GM18907 (cell line): Measurements from ENCODE around the gene AIF1.
"Not testable (repeated sequence)": the region's sequence is repeated elsewhere in the genome, so short reads cannot be mapped to it uniquely, and the experiment has no call there.

Source experiments
- ATAC-seq: cut with Tn5 transposase; IDR thresholded peaks from one replicate; pipeline ENCODE4 v1.9.1; 2021; ENCODE audit warnings: mild to moderate bottlenecking, moderate library complexity; ENCODE audit not compliant: unreplicated experiment

AIF1 gene

GRCh38 chr6:31580438-31580740 lies 34.6 kb upstream of the AIF1 start:
- no peak for ATAC-seq

GRCh38 chr6:31580807-31581433 lies 34.1 kb upstream of the AIF1 start:
- ATAC-seq, result peak; percentile 50

GRCh38 chr6:31581434-31582229 lies 33.4 kb upstream of the AIF1 start:
- ATAC-seq, result no peak

GRCh38 chr6:31582230-31582643 lies 32.8 kb upstream of the AIF1 start, which contains the start of gene LTB:
TSS of gene LTB (minus strand) at chr6:31582424. CDS start at chr6:31582417, 7 bp downstream.
- ATAC-seq, result no peak

GRCh38 chr6:31585491-31585890 lies 29.5 kb upstream of the AIF1 start:
- ATAC-seq, result no peak

GRCh38 chr6:31586008-31586407 lies 29.0 kb upstream of the AIF1 start, which contains the start of gene LST1:
TSS of gene LST1 (plus strand) at chr6:31586277. CDS start at chr6:31587300, 1,023 bp downstream.
- ATAC-seq, result no peak

GRCh38 chr6:31586599-31587281 lies 28.3 kb upstream of the AIF1 start:
- no peak for ATAC-seq

- ATAC-seq, result no peak
These were observed 26.9 kb upstream of the AIF1 start for GRCh38 chr6:31587791-31588777.

GRCh38 chr6:31588871-31589650 lies 26.0 kb upstream of the AIF1 start:
- no peak for ATAC-seq

- ATAC-seq, result not testable (repeated sequence)
These were observed 24.3 kb upstream of the AIF1 start for GRCh38 chr6:31590691-31591090.

- no peak for ATAC-seq
These were observed 22.6 kb upstream of the AIF1 start for GRCh38 chr6:31592396-31592771.

- no peak for ATAC-seq
These were observed 18.0 kb upstream of the AIF1 start for GRCh38 chr6:31597006-31597405.

GRCh38 chr6:31607317-31607716 lies 7.7 kb upstream of the AIF1 start:
- no peak for ATAC-seq

- no peak for ATAC-seq
These were observed 5.3 kb upstream of the AIF1 start for GRCh38 chr6:31609519-31610406.

- ATAC-seq, result no peak
These were observed 4.1 kb upstream of the AIF1 start for GRCh38 chr6:31610968-31611367.

- ATAC-seq, result no peak
These were observed 887 bp upstream of the AIF1 start for GRCh38 chr6:31614075-31614619.

- no peak for ATAC-seq
These were observed 714 bp downstream of the AIF1 start for GRCh38 chr6:31615748-31616147.

- no peak for ATAC-seq
These were observed 2.0 kb downstream of the AIF1 start for GRCh38 chr6:31617010-31617409.
